Hindlimb muscle (tissue), 1 donor: ENCODE results near the gene NR6A1. TPM values are rescaled to one million over a fixed set of nuclear protein-coding genes. Genes with fewer than 3 reads are reported as not detected.

ENCODE experiments used
- DNase-seq: peaks from one replicate; pipeline ENCODE4 v3.0.0-alpha.2; 2013
- polyA plus RNA-seq: library from polyadenylated mRNA; unstranded; fragments of 120-200 nt; gene quantifications from one replicate; pipeline ENCODE4 v1.2.1, GENCODE V29; 2013; ENCODE audit not compliant: insufficient read length

The NR6A1 gene
- polyA plus RNA-seq, 1 donor = 0.68 TPM

DNA sequence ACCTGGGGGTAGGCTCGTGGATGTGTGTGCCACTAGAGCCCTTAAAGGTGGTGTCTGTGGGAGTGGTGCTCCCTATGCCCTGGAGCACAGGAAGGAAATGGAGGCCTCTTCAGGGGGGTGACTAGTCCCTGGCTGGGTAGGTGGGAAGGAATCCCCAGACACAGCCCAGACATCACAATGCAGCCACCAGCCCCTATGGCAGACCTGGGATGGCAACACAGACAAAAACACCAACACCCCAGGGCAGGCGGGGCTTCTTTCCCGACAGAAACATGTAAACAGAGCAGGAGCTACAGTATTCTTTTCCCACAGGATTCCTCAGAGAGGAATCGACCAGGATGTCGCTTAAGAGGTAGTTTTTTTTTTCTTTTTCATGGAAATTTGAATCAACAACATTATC lies 253.5 kb downstream of the NR6A1 start:
- no peak for DNase-seq

DNA sequence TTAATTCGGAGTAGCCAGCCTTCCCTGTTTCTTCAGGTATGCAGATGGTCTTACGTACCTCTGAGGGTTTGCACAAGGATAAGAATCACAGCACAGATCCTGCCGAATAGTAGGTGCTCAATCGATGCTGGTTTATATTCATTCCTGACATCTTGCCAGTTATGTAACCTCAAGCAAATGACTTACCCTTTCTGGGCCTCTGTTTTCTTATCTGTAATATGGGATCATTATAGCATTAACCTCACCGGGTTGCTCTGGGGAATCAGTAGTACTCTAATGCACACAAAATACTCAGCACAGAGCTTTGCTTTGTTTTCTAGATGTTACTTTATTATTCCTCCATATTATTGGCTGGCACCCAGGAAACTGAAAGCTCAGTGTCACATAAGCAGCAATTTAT lies 256.2 kb downstream of the NR6A1 start:
- DNase-seq = no peak

DNA sequence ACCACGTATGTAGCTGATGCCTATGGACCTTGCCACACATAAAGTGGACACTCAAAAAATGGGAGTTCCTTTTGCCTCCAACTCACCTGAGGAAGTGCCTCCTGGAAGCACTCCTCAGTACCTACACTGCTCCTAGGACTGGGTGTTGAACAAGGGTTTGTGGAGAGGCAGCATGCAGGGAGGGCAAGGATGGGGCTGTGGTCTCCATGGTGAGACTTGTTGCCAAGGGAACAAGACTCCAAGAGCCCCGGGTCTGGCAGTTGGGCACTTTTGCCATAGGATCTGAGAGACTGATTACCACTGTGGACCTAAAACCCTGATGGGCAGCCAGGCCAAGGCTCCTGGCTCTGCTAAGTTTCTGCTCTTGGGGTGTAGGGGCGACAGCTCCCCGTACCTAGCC lies 257.0 kb downstream of the NR6A1 start:
- no peak for DNase-seq

DNA sequence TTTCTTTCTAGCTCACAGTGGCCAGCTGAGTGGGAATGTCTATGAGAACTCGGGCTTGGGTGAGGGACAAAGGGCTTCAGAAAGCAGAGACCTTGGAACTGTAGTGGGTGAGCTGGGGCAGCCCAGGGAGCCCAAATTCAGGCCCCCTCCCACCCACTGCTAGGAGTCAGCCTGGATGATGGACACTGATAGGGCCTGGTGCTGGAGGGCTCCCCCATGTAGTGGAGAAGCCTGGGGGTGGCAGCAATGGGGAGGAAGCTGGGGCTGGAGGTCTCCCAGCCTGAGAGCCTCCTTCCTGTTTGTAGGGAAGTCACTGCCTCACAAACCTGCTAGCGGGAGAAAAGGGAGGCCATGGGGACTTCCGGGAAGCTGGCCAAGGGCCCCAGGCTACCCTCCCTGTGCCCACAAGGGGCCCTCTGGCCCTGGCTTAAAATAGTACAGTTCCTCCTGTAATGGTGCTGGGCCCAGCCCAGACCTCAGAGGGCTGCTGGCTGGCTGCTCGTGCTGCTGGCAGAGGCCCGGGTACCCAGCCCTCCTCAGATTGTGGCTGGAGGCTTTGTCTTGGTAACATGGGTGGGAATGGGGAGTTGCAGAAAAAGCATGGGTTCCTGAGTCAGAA lies 257.6 kb downstream of the NR6A1 start:
- DNase-seq = no peak

DNA sequence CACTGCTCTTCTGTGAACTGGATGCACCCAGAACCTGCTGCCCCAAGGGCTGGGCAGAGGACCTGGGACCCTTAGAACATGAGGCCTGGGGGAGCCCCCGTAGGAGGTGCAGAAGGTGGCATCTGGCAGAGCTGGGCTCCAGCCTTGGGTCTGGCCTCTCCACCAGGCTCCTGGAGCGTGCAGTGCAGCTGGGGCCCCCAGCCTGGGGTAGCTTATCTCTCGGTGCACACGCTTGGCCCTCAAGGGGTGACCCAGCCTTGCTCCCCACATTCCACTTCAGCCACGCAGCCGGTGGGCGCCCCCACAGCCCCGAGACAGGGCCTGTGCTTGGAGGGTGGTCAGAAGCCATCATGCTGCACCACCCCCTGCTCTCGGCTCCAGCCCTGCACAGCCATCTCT lies 258.3 kb downstream of the NR6A1 start:
- no peak for DNase-seq

DNA sequence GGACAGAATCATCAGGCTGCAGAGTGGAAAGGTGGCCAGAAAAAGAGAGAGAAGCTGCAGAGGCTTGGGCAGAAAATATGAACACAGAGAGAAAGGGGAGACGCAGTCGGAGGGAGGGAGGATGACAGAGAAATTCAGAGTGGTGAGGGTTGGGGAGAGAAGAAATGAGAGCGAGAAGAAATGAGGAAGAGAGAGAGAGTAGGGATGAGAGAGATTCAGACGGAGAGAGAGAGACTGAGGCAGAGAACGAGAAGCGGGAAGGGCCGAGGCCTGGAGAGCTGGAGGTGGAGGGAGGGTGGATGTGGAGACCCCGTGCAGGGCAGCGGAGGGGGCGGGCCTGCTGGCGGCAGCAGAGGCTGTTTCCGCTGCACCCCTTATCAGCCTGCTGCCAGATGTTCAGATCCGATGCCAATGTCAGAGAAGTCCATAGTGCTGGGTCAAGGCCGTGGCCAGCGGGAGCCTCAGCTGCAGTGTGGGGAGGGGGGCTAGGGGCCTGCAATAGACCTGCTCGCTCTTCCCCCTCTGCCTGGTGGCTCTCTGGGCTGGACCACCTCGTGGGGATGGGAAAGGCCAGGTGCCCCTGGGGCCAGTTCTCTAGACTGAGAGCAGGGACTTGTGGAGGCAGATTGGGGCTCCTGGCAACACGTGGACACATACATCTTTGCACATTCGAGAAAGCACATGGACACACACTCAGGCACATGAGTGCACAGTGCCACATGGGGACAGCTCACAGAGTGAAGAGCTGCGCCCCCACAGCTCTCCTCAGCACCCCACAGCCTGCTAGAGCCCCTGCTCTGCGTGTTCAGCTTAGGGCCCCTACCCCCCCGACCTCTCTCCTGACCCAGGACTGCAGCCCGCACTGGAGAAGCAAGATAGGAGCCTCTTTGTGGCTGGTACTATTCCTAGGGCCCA lies 259.0 kb downstream of the NR6A1 start:
- no peak for DNase-seq

DNA sequence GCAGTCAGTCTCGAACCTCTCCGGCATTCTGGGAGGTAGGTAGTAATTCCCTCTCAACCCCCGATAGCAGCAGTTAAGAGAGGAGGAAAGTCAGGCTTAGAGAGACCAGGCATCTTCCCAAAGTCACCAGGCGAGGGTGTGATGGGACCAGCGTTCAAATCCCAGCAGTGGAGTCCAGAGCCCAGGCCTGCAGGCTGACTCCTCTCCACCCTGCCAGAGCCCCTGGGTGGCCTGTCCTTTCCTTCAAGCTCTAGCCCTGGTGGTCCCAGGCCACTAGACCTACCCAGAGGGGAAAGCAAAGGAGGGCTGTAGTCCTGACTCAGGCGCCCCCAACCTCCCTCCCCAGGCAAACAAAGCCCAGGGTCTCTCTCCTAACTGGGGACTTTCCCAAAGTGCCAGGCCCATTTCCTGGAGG lies 259.7 kb downstream of the NR6A1 start:
- DNase-seq = no peak

DNA sequence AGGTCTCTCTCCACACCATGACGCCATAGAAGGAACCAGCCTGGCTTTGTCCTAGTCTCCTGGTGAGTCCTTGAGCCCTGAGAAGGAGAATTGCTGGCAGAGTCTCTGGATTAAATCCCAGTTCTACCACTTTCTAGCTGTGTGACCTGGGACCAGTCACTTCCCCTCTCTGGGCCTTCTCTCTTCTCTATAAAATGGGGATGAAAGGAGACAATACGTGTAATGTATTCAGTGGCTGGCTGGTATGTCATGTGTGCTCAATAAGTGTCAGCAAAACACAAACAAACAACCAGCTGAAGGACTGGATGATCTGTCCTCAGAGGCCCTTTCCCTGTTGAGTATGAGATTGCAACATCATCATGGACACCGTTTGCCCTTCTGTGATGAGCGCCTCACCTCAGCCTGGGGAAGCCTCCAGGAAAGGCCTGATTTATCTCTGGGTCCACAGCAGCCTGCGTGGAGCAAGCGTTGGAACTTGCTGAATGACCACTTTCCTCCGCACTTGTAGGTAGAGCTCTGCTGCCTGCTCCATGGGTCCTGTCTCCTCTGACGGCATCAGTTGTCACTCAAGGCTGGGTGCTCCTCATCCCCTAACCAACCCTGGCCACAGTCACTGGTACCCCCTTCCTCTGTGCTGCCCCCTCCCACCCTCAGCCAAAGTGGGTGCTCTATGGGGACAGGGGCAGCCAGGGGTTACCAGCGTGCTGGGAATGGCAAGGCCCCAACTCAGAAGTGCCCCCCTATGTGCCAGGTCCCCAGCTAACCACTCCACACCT lies 260.3 kb downstream of the NR6A1 start:
- DNase-seq = no peak

DNA sequence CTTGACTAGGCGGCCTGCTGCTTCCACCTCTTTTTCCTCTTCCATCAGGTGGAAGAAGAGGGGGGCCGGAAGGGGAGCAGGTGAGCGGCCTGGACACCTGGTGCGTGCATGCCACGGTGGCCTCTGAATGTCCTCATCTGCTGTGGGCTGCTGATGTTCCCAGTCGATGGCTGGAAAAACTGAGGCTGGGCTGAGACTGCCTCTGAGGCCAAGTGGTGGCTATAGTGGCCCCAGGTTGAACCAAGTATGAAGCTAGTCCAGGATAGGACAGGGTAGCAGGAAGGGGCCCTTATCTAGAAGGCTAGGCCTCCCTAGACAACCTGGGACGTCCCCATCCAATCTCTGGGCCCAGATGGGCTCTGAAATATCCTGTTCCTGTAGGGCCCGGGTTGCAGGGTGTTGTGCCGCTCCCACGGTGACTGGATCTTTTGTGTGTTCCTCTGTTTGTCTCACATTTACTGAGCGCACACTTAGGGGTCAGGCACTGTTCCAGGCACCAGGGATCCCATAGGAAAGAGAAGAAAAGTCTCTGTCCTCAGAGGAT lies 263.2 kb downstream of the NR6A1 start:
- DNase-seq = no peak

DNA sequence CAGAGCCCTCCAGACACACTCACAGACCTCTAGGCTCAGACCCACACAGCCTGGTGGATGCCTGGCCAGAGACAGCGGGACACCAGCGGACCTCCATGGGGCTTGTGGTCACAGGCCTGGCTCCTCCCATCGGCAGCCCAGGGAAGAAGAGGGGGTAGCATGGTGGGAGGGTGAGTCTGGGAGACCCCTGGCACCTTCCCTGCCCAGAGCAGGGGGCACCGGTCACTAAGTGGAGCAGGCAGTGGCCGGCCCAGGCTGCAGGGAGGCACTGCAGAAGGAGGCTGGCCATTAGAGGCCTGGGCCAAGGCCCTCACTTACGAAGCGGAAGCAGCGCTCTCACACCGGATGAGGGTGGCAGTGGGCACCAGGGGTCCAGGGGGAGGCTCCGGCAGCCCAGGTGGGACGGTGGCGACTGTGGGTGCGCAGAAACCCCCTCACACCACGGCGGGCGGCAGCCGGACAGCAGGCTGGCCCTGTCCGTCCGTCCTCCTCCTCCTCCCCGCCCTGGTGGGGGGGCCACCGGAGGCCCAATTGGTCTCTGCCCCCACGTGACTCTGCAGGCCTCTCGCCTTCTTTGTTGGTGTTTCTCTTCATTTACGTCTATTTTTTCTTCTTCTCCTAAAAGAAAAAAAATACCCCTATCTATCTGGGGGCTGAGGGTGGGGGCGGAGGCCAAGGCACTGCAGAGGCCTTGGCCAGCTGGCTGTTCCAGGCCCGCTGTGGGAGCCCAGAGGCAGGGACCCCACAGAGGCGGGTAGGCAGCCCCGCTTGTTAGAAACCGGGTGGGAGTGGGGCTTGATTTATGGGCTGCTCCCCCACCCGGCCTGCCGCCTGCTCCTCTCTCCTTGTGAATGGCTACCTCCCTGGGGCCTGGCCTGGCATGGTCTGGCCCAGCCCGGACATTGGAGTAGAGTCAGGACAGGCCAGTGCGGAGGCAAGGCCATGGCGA lies 263.9 kb downstream of the NR6A1 start, which contains the start of gene NR5A1:
TSS of gene NR5A1 (minus strand) at position 469 of the 949 bp plus-strand sequence. CDS start 4,004 bp downstream, outside the sequence.
- DNase-seq = no peak

DNA sequence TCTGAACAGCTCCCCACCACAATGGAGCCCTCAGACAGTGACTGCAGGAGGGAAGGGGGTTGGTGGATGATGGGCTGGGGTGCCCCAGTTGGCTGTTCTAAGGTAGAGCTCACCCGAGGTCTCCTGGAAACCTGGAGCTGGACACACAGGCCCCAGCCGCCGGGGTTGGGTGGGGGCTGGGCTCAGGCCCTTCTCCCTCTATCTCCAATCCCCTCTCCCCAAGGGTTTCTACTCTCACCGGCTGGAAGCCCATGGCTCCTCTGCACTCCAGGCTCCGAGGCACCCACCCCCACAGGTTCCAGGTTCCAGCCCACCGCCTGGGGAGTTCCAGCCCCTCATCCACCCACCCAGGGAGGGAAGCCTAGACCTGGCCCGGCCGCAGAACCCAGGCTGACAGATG lies 264.7 kb downstream of the NR6A1 start:
- DNase-seq = no peak

DNA sequence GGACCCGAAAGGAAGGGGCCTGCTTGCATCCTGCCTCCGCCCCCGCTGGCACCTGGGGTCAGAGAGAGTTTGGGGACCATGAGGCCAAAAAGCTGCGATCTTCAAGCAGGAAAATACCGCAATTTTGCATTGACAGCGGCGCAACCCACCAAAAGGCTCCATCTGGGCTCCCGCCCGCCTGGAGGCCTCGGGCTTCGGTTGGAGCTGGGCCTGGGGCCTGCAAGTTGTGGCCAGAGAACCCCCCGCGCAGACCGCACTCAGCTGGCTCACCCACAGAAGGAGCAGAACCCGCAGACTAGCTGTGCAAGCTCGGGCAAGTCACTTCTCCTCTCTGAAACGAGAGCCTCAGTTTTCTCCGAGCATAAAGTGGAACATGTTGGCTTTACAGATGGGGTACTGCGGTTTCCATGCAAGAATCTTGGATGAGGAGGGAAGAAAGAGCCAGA lies 265.2 kb downstream of the NR6A1 start:
- DNase-seq = no peak

DNA sequence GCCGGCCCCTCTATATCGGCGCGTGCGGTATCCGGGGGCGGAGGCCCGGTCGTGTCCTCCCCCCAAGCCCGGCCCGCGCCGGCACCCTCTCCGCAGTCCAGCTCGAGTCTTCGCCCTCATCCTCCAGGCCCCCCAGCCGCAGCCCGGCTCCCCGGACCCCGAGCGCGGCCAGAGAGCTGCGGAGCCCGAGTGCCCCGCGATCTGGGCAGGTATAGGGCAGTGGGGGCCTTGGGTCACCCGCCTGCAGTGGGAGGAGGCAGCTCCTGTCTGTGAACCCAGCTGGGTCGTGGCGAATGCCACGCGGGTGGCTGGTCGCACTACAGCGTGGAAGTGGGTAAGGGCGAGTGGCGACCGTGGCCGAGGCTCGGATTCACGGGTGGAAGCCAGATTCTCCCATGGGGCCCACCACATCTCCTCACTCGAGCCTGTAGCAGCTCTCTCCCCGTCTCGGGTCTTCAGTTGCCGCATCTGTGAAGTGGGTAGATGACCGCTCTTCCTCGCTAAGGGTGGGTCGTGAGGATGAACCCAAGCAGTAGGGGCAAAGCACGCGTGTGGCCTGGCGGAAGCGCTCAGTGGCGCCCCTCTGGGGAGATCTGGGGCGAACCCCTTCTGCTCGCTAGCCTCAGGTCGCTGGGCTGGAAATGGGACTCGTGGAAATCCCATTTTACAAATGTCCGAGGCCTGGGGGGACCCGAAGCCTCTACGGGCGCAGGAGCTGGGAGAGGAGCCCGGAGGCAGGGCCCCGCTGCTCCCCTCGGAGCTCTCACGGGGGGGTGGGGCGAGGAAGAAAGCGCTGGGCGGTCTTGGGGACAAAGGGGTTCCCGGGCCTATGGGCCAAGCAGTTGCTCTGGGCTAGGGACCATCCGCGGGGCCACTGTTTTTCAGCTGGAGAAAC lies 265.9 kb downstream of the NR6A1 start:
- no peak for DNase-seq

DNA sequence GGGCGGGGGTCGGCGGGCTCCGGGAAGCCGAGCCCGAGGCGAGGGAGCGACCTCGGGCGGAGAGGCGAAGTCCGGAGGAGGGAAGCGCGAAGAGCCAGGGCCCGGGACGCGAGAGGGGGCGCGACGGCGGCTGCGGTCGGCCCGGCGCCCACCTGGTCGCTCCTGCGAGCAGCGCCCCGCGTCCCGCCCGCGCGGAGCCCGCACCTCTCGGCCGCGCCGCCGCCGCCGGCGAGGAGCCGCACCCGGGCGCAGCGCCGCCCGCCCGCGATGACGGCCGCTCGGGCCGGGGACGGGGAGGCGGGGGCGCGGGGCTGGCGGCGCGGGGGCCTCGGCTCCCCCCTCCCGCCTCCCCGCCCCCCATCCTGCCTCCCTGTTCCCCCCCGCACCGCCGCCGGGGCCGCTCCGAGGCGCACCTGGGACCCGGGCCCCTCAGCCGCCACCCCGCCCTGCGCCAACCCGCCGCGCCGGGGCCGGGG lies 266.5 kb downstream of the NR6A1 start:
- no peak for DNase-seq

DNA sequence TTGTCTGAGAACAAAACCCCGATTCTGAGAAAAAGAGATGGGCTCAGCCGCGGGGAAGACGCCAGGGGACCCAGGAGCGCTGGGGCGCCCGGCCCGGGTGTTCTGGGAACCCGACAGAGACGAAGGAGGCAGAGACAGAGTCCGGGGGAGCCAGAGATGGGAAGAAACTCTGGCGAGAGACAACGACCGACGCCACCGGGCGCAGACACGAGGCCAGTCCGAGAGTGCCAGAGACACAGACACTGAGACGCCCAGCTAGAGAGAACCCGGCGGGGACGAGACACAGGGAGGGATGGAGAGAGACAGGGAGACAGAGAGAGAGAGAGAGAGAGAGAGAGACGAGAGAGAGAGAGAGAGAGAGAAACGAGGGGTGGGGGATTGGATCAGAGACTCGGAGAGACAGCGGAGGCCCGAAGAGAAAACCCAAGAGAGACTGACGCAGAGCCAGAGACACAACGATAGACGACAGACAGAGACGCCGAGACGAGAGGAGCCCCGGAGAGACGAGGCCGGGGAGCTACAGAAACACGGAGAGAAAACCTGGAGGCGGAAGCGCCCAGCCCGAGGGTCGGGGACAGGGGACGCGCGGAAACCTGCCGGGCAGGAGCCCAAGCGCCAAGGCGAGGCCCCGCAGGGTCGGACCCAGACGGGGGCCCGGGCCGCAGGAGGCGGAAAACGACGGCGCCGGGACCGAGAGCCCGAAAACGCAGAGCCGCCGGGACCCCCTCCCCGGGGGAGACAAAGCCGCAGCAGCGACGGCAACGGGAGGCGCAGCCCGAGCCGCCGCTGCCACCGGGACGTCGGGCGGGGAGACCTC lies 267.2 kb downstream of the NR6A1 start:
- no peak for DNase-seq

DNA sequence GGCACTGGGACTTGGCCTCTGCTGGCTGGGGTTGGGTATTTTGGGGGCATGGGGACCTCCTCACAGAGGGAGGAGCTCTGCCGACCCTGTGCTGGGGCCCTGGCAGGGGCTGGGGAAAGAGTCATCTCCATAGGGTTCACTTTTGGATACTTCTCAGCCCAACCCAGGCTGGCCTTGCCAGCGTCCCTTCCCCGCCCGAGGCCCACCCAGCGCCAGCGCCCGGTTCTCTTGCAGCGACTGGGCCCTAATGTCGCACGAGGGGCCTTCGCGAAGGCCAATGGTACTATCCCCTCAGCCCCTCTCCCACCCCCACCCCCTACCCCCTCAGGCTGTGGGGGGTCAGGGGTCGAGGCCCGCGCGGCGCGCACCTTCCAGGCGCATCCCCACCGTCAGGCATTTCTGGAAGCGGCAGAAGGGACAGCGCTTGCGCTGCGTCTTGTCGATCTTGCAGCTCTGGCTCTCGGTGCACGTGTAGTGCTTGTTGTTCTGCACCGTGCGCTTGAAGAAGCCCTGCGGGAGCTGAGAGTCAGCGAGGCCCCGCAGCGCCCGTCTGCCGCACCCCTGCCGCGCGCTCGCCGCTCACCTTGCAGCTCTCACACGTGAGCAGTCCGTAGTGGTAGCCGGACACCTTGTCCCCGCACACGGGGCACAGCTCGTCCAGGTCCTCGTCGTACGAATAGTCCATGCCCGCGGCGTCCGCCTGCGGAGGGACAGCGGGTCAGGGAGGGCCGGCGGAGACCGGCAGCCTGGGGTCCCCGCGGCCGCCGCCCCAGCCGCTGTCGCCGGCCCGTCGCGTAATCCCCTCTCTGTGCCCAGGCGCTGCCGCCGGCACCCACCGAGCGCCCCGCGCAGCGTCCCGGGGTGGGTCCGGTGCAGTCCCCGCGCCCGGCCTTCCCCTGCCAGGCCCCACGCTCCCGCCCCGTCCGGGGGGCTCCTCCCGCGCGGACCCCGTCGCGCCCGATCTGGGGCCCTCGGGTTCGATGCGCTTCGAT lies 268.1 kb downstream of the NR6A1 start:
- no peak for DNase-seq

DNA sequence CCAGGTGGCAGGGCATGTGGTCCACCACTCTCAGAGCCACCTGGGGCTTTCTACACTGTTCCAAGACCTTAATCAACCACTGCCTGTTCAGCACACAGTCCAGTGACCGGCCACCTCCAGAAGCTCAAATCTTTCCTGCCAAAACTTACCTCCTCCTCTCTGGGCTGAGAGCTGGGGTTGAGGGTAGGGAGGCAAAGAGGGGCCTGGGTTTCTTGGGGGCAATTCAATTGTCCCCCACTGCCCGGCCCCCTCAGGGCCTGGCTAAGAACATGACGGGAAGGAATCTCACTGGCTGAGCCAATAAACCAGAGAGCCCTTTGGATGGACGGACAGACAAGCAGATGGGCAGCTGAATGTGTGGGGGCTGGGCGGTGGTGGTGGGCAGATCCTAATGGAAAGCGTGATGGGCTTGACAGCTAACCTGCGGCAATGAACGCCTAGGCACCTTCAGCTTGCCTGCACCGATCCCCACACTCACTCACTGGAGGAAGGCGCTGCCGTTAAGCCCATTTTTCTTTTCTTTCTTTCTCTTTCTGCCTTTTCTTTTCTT lies 269.3 kb downstream of the NR6A1 start:
- no peak for DNase-seq
